GM03348 (cell line): ENCODE data around the gene KCNJ6.
"Not testable (repeated sequence)": the region's sequence is repeated elsewhere in the genome, so short reads cannot be mapped to it uniquely, and the experiment has no call there.

Experiments
- DNase-seq: peaks from one replicate; pipeline ENCODE4 v3.0.0; 2012; ENCODE audit warnings: low spot score

The KCNJ6 gene, protein sequence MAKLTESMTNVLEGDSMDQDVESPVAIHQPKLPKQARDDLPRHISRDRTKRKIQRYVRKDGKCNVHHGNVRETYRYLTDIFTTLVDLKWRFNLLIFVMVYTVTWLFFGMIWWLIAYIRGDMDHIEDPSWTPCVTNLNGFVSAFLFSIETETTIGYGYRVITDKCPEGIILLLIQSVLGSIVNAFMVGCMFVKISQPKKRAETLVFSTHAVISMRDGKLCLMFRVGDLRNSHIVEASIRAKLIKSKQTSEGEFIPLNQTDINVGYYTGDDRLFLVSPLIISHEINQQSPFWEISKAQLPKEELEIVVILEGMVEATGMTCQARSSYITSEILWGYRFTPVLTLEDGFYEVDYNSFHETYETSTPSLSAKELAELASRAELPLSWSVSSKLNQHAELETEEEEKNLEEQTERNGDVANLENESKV

GRCh38 chr21:37916310-37917051 lies at the start of gene KCNJ6:
Gene KCNJ6, minus strand, starts transcription at chr21:37916457. Its CDS starts 75,775 bp downstream, at chr21:37840682.
- peak; percentile 88 for DNase-seq

GRCh38 chr21:37965088-37965805 lies 49.0 kb upstream of the KCNJ6 start:
- DNase-seq, result no peak

DNA sequence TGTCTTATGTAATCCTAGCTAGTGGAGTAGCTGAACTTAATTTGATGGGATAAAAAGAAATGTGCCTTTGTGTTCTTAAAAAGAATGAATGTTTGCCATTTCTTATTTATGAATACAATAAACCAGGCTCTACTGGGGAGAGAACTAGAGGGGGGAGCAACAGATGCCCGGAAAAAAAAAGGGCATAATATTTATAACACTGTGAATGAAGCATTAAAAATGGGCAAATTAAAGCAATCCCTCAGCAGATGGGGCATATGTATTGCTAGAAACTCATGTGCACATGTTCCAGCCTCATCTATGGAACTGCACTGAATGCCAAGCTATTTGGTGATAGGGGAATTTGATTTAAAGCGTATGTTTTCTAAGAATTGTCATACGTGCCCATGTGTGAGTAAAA lies 42.3 kb upstream of the KCNJ6 start:
- no peak for DNase-seq

DNA sequence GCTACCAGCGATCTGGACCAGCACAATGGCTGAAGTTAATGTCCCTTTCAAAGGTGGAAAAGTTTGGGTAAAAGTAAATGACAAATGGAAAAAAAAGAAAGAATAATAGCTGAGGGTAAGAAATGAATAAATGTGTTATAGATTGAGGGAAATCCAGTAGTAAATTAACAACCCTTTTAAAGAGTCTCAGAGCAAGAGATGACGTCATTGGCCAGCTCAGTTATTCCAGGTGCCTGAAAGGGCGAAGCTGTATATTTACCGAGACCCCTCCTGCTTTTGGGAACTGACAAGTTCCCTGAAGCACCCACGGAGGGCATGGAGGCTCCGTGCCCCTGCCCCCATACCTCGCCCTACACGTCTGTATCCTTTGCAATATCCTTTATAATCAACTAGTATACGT lies 40.5 kb upstream of the KCNJ6 start:
- DNase-seq, result no peak

- DNase-seq, result no peak
These were observed 28.8 kb upstream of the KCNJ6 start for GRCh38 chr21:37945036-37945435.

- no peak for DNase-seq
These were observed 28.2 kb upstream of the KCNJ6 start for GRCh38 chr21:37944496-37944895.

- DNase-seq, result no peak
These were observed 24.4 kb upstream of the KCNJ6 start for GRCh38 chr21:37940691-37941090.

DNA sequence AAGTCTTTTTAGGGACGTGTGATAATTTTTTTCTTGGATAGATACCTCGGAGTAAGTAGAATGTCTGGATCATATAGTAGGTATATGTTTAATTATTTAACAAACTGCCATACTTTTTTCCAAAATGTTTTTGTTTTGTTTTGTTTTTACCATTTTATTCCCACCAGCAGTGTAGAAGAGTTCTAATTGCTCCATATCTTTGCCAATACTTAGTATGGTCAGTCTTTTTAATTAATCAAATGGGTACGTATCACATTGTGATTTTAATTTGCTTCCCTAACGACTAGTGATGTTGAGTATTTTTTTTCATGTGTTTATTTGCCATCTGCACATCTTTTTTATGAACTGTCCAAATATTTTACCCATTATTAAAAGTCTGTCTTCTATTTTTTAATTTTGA lies 23.6 kb upstream of the KCNJ6 start:
- no peak for DNase-seq

- DNase-seq, result no peak
These were observed 23.0 kb upstream of the KCNJ6 start for GRCh38 chr21:37939251-37939650.

DNA sequence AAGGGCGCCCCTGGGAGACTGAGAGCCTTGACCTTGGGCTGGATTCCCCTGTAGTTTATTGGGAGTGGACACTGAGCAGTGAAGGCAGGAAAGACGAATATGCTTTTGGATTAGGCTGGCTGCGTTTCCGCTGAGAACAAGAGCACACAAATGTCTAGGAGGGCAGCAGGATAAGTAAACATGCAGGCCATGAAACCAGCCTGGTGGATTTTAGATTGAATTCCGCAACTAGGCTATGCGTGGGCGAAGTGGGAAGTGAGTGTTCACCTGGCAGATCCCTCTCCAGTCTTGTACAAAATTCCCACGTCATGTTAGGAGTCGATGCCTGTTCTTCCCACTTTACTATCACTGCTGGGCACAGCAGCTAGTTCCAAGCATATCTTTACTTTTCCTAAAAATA lies 21.4 kb upstream of the KCNJ6 start:
- DNase-seq, result no peak

DNA sequence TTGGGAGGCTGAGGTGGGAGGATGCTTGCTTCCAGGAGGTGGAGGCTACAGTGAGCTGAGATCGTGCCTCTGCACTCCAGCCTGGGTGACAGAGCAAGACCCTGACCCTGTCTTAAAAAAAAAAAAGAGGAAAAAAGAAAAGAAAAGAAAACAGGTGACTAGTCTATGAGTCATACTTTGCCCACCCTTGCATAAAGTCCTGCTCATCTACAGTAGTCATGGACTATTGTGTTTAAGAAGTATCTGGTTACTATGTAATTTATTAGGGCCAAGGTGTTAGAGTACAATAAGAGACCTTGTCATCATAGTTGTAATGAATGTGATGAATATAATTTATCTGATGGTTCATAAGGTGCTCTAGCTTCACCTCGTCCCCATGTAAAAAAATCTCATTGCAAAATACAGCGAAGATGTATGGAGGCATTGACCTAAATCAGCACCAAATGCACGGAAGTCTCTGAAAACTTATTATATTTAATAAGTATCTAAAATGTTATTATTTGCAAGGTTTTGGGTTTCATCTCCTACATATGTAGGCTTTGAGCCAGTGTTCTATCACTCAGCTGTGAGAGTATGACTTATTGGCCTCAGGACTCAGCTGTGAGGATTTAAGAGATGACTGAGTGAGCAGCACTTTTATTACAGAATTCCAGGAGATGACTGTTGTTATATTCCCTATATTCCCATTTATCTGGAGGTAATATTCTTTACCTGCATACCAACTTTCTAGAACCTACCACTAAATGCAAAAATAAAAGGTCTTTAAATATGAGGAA lies 19.9 kb upstream of the KCNJ6 start:
- no peak for DNase-seq

- DNase-seq, result no peak
These were observed 16.7 kb upstream of the KCNJ6 start for GRCh38 chr21:37932936-37933335.

DNA sequence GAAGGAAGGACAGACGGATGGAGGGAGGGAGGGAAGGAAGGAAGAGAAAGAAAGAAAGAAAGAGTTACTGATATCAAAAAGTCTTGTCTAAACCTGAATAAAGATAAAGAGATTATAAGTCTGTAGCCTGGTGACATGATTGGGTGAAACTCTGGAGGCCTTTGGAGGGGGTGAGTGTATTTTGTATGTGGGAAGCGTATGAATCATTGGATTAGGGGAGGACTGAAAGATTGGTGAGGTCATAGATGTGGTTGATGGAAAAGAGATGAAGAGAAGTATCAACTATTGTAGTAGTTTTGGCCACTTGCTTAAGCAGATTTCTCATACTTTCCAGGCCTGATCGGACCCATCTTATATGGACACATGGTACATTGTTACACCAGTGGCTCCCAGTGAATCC lies 11.5 kb upstream of the KCNJ6 start:
- DNase-seq, result no peak

- no peak for DNase-seq
These were observed 4.8 kb upstream of the KCNJ6 start for GRCh38 chr21:37921091-37921490.

DNA sequence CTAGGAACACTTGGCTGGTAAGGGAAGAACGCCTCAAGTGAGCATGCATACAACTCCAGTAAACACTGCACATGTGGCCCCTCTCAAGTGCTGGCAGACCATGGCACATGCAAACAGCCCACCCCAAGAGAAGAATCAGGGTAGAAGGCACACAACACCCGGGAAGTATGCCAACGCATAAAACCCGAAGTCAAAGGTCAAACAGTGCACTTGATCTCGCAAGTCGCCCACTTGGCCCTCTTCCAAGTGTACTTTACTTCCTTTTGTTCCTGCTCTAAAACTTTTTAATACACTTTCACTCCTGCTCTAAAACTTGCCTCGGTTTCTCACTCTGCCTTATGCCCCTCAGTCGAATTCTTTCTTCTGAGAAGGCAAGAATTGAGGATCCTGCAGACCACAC lies 4.0 kb upstream of the KCNJ6 start:
- DNase-seq, result not testable (repeated sequence)

- no peak for DNase-seq
These were observed 1.4 kb upstream of the KCNJ6 start for GRCh38 chr21:37917612-37918011.

- peak; percentile 43 for DNase-seq
These were observed 332 bp downstream of the KCNJ6 start for GRCh38 chr21:37915941-37916309.

GRCh38 chr21:37915497-37915911 lies 753 bp downstream of the KCNJ6 start:
- peak; percentile 32 for DNase-seq

DNA sequence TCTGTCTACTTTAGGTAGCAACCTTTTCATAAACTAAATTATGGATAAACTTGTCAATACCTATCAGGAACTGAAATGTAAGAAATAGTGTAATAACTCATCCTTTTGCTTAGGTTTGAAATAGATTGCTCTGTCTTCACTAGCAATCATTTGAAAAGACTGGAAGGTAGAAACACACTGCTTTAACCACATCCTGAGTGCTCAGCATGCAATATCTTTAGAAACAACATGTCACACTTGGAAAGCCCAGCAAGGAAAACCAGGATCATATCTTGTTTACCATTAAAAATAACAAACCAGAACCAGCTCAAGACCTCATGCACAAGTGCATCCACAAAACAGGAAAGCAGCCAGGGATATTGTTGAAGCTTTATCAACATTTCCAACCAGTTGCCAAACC lies 3.6 kb downstream of the KCNJ6 start:
- DNase-seq, result no peak

DNA sequence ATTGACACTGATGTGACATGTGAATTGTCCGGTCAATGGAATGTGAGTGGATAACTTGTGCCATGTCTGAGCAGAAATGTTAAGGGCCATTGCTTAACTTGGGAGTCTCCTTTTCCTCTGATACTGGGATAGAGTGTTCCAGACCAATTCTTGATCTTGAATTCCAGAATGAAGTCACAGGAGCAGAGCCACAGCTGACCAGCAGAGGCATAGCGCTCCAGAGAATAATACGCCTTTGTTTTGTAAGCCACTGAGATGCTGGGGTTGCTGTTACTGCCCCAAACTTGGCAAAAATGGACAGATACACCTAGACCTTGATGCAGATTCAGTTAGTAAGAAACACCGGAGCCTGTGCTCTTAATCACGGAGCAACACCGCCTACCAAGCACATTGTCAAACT lies 6.3 kb downstream of the KCNJ6 start:
- DNase-seq, result no peak

- no peak for DNase-seq
These were observed 7.6 kb downstream of the KCNJ6 start for GRCh38 chr21:37908691-37909090.

- no peak for DNase-seq
These were observed 9.2 kb downstream of the KCNJ6 start for GRCh38 chr21:37907076-37907475.
